ENCODE data around the gene NCDN. TPM values are rescaled to one million over a fixed set of nuclear protein-coding genes. Genes with fewer than 3 reads are reported as not detected.

Gene NCDN
- total RNA-seq, 1 donor from 2014 or later, result 24.8 TPM

DNA sequence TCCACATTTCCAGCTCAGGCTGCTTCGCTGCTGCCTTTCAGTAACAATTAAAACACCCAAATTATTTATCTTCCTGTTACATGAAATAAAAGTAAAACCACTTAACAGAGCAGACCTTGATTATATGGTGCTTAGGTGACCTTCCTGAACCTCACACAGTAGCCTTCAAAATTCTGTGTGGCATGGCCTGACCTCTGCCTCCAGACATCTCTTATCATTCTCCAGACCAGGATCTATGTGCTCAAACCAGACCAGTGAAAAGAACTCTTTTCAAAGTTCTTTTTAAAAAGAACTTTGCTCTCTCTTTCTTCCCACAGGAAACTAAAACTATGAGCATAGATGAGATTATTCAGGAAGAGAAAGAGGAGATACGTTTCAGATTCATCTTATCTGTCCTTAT is 38.2 kb upstream of the NCDN start:
- H3K4me1 ChIP-seq, result no peaks in the 10 kb centered on the region
- H3K4me3 ChIP-seq, result no peak overlapping the region
- no peaks in the 10 kb centered on the region for H3K36me3 ChIP-seq
- no peak for DNase-seq
- no peak overlapping the region for H3K27ac ChIP-seq
- H3K27me3 ChIP-seq, result no peaks in the 10 kb centered on the region
- H3K9me3 ChIP-seq, result no peaks in the 10 kb centered on the region
- TF ChIP-seq CTCF (IDR thresholded peaks at IDR 0.05), result no peak
- no peak for ATAC-seq
- intact Hi-C loops (cut with DNase I), result no loop called here

DNA sequence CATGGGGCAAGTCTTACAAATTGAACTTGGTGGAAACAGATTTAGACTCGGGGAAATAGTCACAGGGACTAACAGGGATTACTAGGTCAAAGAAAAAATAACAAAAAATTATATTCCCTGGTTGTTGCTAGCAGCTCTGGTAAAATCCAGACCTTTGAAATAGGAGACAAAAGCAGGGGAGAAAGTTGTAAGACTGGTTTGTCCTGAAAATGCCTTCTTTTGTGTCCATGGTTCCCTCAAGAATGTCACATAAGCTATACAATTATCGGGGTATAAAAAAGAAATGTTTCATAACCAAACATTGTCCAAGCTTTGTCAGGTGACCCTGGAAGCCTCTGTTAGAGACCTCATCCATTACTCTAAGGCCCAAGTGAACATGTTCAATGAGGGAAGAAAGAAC is 33.5 kb upstream of the NCDN start:
- no peak for DNase-seq
- Histone ChIP-seq H3K27me3 (no peaks in the 10 kb centered on the region), H3K9me3 (no peaks in the 10 kb centered on the region), H3K4me3 (no peak overlapping the region), H3K27ac (no peak overlapping the region), H3K4me1 (no peaks in the 10 kb centered on the region), H3K36me3 (no peaks in the 10 kb centered on the region)
- TF ChIP-seq CTCF (IDR thresholded peaks at IDR 0.05), result no peak
- no peak for ATAC-seq
- intact Hi-C loops (cut with DNase I), result no loop called here

DNA sequence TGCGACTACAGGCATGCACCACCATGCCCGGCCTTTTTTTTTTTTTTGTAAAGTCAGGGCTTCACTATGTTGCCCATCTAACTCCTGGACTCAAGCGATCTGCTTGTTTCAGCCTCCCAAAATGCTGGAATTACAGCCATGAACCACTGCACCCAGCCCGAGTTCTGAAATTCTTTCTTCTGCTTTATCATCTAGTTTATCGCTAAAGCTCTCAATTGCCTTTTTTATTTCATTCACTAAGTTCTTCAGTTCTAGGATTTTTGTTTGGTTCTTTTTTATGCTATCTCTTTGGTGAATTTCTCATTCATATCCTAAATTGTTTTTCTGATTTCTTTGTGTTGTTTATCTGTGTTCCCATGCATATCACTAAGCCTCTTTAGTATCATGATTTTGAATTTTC is 27.4 kb upstream of the NCDN start:
- no peaks in the 10 kb centered on the region for H3K9me3 ChIP-seq
- no peak for TF ChIP-seq CTCF (IDR thresholded peaks at IDR 0.05)
- DNase-seq (no peak), ATAC-seq (no peak)
- intact Hi-C loops (cut with DNase I), result no loop called here
- H3K27ac ChIP-seq, result no peak overlapping the region
- H3K27me3 ChIP-seq, result no peaks in the 10 kb centered on the region
- no peaks in the 10 kb centered on the region for H3K36me3 ChIP-seq
- H3K4me1 ChIP-seq, result peaks cover 12% of the 10 kb centered on the region
- H3K4me3 ChIP-seq, result no peak overlapping the region

GRCh38 chr1:35530946-35531345 is 26.7 kb upstream of the NCDN start:
- DNase-seq (no peak), ATAC-seq (no peak)
- Histone ChIP-seq H3K27me3 (no peaks in the 10 kb centered on the region), H3K4me1 (peaks cover 12% of the 10 kb centered on the region), H3K4me3 (no peak overlapping the region), H3K36me3 (no peaks in the 10 kb centered on the region), H3K9me3 (no peaks in the 10 kb centered on the region), H3K27ac (no peak overlapping the region)
- TF ChIP-seq CTCF (IDR thresholded peaks at IDR 0.05), result no peak
- intact Hi-C loops (cut with DNase I), result no loop called here

- no peak overlapping the region for H3K27ac ChIP-seq
- intact Hi-C loops (cut with DNase I), result no loop called here
- ATAC-seq (no peak), DNase-seq (no peak)
- no peaks in the 10 kb centered on the region for H3K27me3 ChIP-seq
- H3K9me3 ChIP-seq, result no peaks in the 10 kb centered on the region
- no peaks in the 10 kb centered on the region for H3K36me3 ChIP-seq
- TF ChIP-seq CTCF (IDR thresholded peaks at IDR 0.05), result no peak
- peaks cover 13% of the 10 kb centered on the region for H3K4me1 ChIP-seq
- H3K4me3 ChIP-seq, result no peak overlapping the region
These were observed 26.2 kb upstream of the NCDN start for GRCh38 chr1:35531368-35531767.

- Histone ChIP-seq H3K4me1 (peaks cover 26% of the 10 kb centered on the region), H3K36me3 (no peaks in the 10 kb centered on the region), H3K27me3 (no peaks in the 10 kb centered on the region), H3K9me3 (no peaks in the 10 kb centered on the region), H3K4me3 (no peak overlapping the region), H3K27ac (no peak overlapping the region)
- no peak for TF ChIP-seq CTCF (IDR thresholded peaks at IDR 0.05)
- DNase-seq (no peak), ATAC-seq (no peak)
- intact Hi-C loops (cut with DNase I), result no loop called here
These were observed 24.9 kb upstream of the NCDN start for GRCh38 chr1:35532497-35533223.

Data from upper lobe of right lung (tissue), 1 donor.